Measurements from ENCODE around the gene PPDPF.

Gene PPDPF

GRCh38 chr20:63488315-63489251, 32.0 kb upstream of the PPDPF start:
- no peak for DNase-seq

GRCh38 chr20:63490416-63490815, 30.1 kb upstream of the PPDPF start:
- DNase-seq, result no peak

- no peak for DNase-seq
Observed at GRCh38 chr20:63491078-63491477, 29.5 kb upstream of the PPDPF start.

GRCh38 chr20:63491635-63492230, 28.8 kb upstream of the PPDPF start:
- DNase-seq, result no peak

GRCh38 chr20:63492518-63492917, 28.0 kb upstream of the PPDPF start:
- DNase-seq, result no peak

- no peak for DNase-seq
Observed at GRCh38 chr20:63492982-63493381, 27.6 kb upstream of the PPDPF start.

- no peak for DNase-seq
Observed at GRCh38 chr20:63493563-63494020, 27.0 kb upstream of the PPDPF start.

- DNase-seq, result no peak
Observed at GRCh38 chr20:63494084-63494419, 26.5 kb upstream of the PPDPF start.

GRCh38 chr20:63494420-63495166, 26.0 kb upstream of the PPDPF start:
- no peak for DNase-seq

- DNase-seq, result no peak
Observed at GRCh38 chr20:63495167-63495720, 25.3 kb upstream of the PPDPF start.

GRCh38 chr20:63495741-63496595, 24.6 kb upstream of the PPDPF start:
- no peak for DNase-seq

GRCh38 chr20:63496596-63497120, 23.9 kb upstream of the PPDPF start:
- DNase-seq, result no peak

- no peak for DNase-seq
Observed at GRCh38 chr20:63497138-63497945, 23.2 kb upstream of the PPDPF start.

- no peak for DNase-seq
Observed at GRCh38 chr20:63497946-63498935, 22.3 kb upstream of the PPDPF start.

- no peak for DNase-seq
Observed at GRCh38 chr20:63498960-63499337, 21.6 kb upstream of the PPDPF start, which contains the start of gene EEF1A2. Gene EEF1A2 (minus strand): TSS chr20:63499083. CDS start chr20:63497763, 1,320 bp downstream.

GRCh38 chr20:63499338-63499969, 21.1 kb upstream of the PPDPF start:
- DNase-seq, result no peak

- no peak for DNase-seq
Observed at GRCh38 chr20:63500151-63500901, 20.2 kb upstream of the PPDPF start.
